ENCODE results near the gene NPAT.
"Not testable (repeated sequence)": the region's sequence is repeated elsewhere in the genome, so short reads cannot be mapped to it uniquely, and the experiment has no call there.

Gene NPAT

GRCh38 chr11:108167624-108168023 is 54.8 kb downstream of the NPAT start:
- no peaks in the 10 kb centered on the region for H3K27me3 ChIP-seq (ENCODE audit: insufficient read depth, poor library complexity, severe bottlenecking)
- DNase-seq (ENCODE audit: low read depth in 1 of 2, low spot score in 1 of 2) = no peak
- no peak for TF ChIP-seq CTCF (IDR thresholded peaks at IDR 0.05; ENCODE audit: insufficient read depth, low read length)
- no peak for TF ChIP-seq GABPA (IDR thresholded peaks at IDR 0.05; ENCODE audit: low read depth)
- no peak for TF ChIP-seq POLR2AphosphoS5 (IDR thresholded peaks at IDR 0.05; ENCODE audit: low read depth)
- TF ChIP-seq SPI1 (IDR thresholded peaks at IDR 0.05; ENCODE audit: borderline replicate concordance, low read depth) = no peak
- TF ChIP-seq REST (IDR thresholded peaks at IDR 0.05; ENCODE audit: insufficient replicate concordance, low read depth) = no peak
- no peak overlapping the region for H3K4me3 ChIP-seq (replicated peaks; ENCODE audit: insufficient read depth, low read length)
- H3K27ac ChIP-seq (replicated peaks) = no peak overlapping the region

GRCh38 chr11:108162878-108163277 is 59.6 kb downstream of the NPAT start:
- H3K4me3 ChIP-seq (replicated peaks; ENCODE audit: insufficient read depth, low read length); H3K27me3 ChIP-seq (ENCODE audit: insufficient read depth, poor library complexity, severe bottlenecking); DNase-seq (ENCODE audit: low read depth in 1 of 2, low spot score in 1 of 2); H3K27ac ChIP-seq (replicated peaks): not testable (repeated sequence)

- TF ChIP-seq SPI1 (IDR thresholded peaks at IDR 0.05; ENCODE audit: borderline replicate concordance, low read depth) (peak; percentile 74), REST (IDR thresholded peaks at IDR 0.05; ENCODE audit: insufficient replicate concordance, low read depth) (no peak)
- Histone ChIP-seq H3K27me3 (ENCODE audit: insufficient read depth, poor library complexity, severe bottlenecking) (no peaks in the 10 kb centered on the region), H3K4me3 (replicated peaks; ENCODE audit: insufficient read depth, low read length) (no peak overlapping the region), H3K27ac (replicated peaks) (no peak overlapping the region)
- no peak for DNase-seq (ENCODE audit: low read depth in 1 of 2, low spot score in 1 of 2)
These were observed 61.4 kb downstream of the NPAT start for GRCh38 chr11:108160970-108161566.

- H3K27ac ChIP-seq (replicated peaks) = no peak overlapping the region
- H3K4me3 ChIP-seq (replicated peaks; ENCODE audit: insufficient read depth, low read length) = no peak overlapping the region
- no peak for DNase-seq (ENCODE audit: low read depth in 1 of 2, low spot score in 1 of 2)
- no peaks in the 10 kb centered on the region for H3K27me3 ChIP-seq (ENCODE audit: insufficient read depth, poor library complexity, severe bottlenecking)
- TF ChIP-seq REST (IDR thresholded peaks at IDR 0.05; ENCODE audit: insufficient replicate concordance, low read depth) (no peak), SPI1 (IDR thresholded peaks at IDR 0.05; ENCODE audit: borderline replicate concordance, low read depth) (no peak), POLR2AphosphoS5 (IDR thresholded peaks at IDR 0.05; ENCODE audit: low read depth) (no peak), CTCF (IDR thresholded peaks at IDR 0.05; ENCODE audit: insufficient read depth, low read length) (no peak), GABPA (IDR thresholded peaks at IDR 0.05; ENCODE audit: low read depth) (no peak)
These were observed 67.8 kb downstream of the NPAT start for GRCh38 chr11:108154591-108154990.

Data from HL-60 (cell line).